ENCODE measurements around the gene BSG. TPM values are rescaled to one million over a fixed set of nuclear protein-coding genes. Genes with fewer than 3 reads are reported as not detected.

Gene BSG
- total and polyA plus RNA-seq, 4 donors, result 80.4 to 367 (median 149) TPM

- peak overlapping the region in 1 of 3 donors; percentile 46 for H3K4me3 ChIP-seq (ENCODE audit: low read depth in 1 of 3, low read length in 3 of 3)
- H3K27me3 ChIP-seq (ENCODE audit: control insufficient read depth in 4 of 4, insufficient read depth in 4 of 4, low read length in 3 of 4), result peaks cover 0 to 15% (median 2%) of the 10 kb centered on the region in 4 donors
- WGBS, result 3% methylated on average over 50 of the region's 50 CpGs
Measured at GRCh38 chr19:590396-590745, 18.0 kb downstream of the BSG start.

DNA sequence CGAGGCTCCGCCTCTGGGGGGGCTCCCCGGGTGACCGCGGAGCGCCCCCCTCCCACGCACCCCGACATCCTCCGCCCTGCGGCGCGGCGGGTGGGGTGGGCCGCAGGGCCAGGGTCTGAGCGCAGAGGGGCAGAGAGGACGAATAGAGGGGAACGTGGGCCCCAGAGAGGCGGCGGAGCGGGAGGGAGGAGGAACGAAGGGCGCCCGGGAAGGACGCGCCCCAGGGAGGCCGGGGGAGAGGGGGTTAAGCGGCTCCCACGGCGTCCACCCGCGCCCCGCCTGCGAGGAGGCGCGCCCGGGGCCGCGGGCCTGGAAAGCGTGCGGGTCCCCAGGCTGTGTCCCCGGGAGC lies 18.3 kb downstream of the BSG start:
- Histone ChIP-seq H3K27me3 (ENCODE audit: control insufficient read depth in 4 of 4, insufficient read depth in 4 of 4, low read length in 3 of 4) (peaks cover 0 to 15% (median 2%) of the 10 kb centered on the region in 4 donors), H3K36me3 (ENCODE audit: control insufficient read depth in 4 of 4, insufficient read depth in 3 of 4, low read depth in 1 of 4, low read length in 3 of 4) (no peaks in the 10 kb centered on the region), H3K9me3 (ENCODE audit: control insufficient read depth in 4 of 4, low read length in 3 of 4) (no peaks in the 10 kb centered on the region), H3K9ac (ENCODE audit: low read depth in 1 of 2, low read length in 2 of 2) (no peak overlapping the region), H3K27ac (ENCODE audit: low read depth in 1 of 2, low read length in 2 of 2) (no peak overlapping the region), H3K4me1 (ENCODE audit: control insufficient read depth in 4 of 4, insufficient read depth in 4 of 4, low read length in 3 of 4) (peaks cover 0 to 7% (median 2%) of the 10 kb centered on the region in 4 donors), H3K4me3 (ENCODE audit: low read depth in 1 of 3, low read length in 3 of 3) (peak overlapping the region in 1 of 3 donors; percentile 6)
- TF ChIP-seq GABPA (IDR thresholded peaks at IDR 0.05 in 1 of 2, conservative IDR thresholded peaks at IDR 0.05 in 1 of 2) (no peak), RAD21 (IDR thresholded peaks at IDR 0.05) (no peak), FOXA1 (IDR thresholded peaks at IDR 0.05) (no peak), YY1 (IDR thresholded peaks at IDR 0.05) (no peak), HNF4G (IDR thresholded peaks at IDR 0.05) (no peak)
- no peak for DNase-seq (ENCODE audit: low spot score)
- 11% methylated on average over 41 of the region's 41 CpGs for WGBS

More at GRCh38 chr19:590396-590745, 18.0 kb downstream of the BSG start:
- TF ChIP-seq RAD21 (IDR thresholded peaks at IDR 0.05) (no peak), NR2F2 (IDR thresholded peaks at IDR 0.05) (no peak), TAF1 (conservative IDR thresholded peaks at IDR 0.05) (no peak), YY1 (IDR thresholded peaks at IDR 0.05) (no peak), HNF4A (conservative IDR thresholded peaks at IDR 0.05) (no peak), HNF4G (IDR thresholded peaks at IDR 0.05) (no peak), RXRA (IDR thresholded peaks at IDR 0.05) (no peak), JUND (IDR thresholded peaks at IDR 0.05) (no peak), SP1 (IDR thresholded peaks at IDR 0.05) (no peak), FOXA1 (IDR thresholded peaks at IDR 0.05) (no peak)
- Histone ChIP-seq H3K4me1 (ENCODE audit: control insufficient read depth in 4 of 4, insufficient read depth in 4 of 4, low read length in 3 of 4) (peaks cover 0 to 7% (median 2%) of the 10 kb centered on the region in 4 donors), H3K9ac (ENCODE audit: low read depth in 1 of 2, low read length in 2 of 2) (no peak overlapping the region), H3K27ac (ENCODE audit: low read depth in 1 of 2, low read length in 2 of 2) (no peak overlapping the region), H3K9me3 (ENCODE audit: control insufficient read depth in 4 of 4, low read length in 3 of 4) (no peaks in the 10 kb centered on the region), H3K36me3 (ENCODE audit: control insufficient read depth in 4 of 4, insufficient read depth in 3 of 4, low read depth in 1 of 4, low read length in 3 of 4) (no peaks in the 10 kb centered on the region)
- DNase-seq (ENCODE audit: low spot score), result no peak

DNA sequence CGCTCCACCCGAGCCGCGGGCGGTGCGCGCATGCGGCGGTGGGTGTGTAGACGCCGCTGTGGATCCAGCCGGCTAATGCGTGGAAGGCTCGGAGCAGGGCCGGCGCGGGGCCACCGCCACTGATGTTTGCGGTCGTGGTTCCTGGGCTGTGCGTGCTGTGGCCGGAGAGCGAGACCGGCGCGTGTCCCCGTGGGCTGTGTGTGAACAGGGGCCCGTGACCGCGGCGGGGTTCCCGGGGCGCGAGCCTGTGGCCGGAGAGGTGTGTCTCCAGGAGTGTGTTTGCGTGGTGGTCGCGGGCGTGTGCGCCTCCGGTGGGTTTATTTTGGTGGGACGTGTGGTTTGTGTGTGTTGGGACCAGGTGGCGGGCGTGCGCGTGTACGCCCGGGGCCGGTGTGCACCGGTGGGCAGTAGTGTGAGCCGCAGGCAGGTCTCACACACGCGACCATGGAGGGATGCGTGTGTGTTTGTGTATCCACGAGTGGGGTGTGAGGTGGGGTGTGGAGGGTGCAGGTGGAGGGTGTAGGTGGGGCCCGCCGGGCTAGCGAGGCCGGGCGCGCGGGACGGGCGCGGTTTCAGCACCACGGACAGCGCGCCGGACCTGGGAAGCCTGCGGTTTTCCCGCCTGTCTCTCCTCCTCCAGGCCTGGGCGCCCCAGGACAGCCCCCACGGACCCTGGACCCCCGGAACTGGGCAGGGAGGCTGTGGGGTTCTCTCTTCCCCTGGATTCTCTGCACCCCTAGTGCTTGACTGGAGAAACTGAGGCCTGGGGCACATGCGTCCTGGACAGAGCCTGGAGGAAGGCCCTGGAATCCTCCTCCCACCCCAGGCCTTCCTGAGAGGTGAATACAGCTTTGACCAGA lies 18.9 kb downstream of the BSG start:
- H3K9ac ChIP-seq (ENCODE audit: low read depth in 1 of 2, low read length in 2 of 2), result no peak overlapping the region
- H3K27me3 ChIP-seq (ENCODE audit: control insufficient read depth in 4 of 4, insufficient read depth in 4 of 4, low read length in 3 of 4), result peaks cover 0 to 15% (median 2%) of the 10 kb centered on the region in 4 donors
- TF ChIP-seq, protein P1, sequence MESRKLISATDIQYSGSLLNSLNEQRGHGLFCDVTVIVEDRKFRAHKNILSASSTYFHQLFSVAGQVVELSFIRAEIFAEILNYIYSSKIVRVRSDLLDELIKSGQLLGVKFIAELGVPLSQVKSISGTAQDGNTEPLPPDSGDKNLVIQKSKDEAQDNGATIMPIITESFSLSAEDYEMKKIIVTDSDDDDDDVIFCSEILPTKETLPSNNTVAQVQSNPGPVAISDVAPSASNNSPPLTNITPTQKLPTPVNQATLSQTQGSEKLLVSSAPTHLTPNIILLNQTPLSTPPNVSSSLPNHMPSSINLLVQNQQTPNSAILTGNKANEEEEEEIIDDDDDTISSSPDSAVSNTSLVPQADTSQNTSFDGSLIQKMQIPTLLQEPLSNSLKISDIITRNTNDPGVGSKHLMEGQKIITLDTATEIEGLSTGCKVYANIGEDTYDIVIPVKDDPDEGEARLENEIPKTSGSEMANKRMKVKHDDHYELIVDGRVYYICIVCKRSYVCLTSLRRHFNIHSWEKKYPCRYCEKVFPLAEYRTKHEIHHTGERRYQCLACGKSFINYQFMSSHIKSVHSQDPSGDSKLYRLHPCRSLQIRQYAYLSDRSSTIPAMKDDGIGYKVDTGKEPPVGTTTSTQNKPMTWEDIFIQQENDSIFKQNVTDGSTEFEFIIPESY (IDR thresholded peaks at IDR 0.05), result no peak
- TF ChIP-seq, protein P2, sequence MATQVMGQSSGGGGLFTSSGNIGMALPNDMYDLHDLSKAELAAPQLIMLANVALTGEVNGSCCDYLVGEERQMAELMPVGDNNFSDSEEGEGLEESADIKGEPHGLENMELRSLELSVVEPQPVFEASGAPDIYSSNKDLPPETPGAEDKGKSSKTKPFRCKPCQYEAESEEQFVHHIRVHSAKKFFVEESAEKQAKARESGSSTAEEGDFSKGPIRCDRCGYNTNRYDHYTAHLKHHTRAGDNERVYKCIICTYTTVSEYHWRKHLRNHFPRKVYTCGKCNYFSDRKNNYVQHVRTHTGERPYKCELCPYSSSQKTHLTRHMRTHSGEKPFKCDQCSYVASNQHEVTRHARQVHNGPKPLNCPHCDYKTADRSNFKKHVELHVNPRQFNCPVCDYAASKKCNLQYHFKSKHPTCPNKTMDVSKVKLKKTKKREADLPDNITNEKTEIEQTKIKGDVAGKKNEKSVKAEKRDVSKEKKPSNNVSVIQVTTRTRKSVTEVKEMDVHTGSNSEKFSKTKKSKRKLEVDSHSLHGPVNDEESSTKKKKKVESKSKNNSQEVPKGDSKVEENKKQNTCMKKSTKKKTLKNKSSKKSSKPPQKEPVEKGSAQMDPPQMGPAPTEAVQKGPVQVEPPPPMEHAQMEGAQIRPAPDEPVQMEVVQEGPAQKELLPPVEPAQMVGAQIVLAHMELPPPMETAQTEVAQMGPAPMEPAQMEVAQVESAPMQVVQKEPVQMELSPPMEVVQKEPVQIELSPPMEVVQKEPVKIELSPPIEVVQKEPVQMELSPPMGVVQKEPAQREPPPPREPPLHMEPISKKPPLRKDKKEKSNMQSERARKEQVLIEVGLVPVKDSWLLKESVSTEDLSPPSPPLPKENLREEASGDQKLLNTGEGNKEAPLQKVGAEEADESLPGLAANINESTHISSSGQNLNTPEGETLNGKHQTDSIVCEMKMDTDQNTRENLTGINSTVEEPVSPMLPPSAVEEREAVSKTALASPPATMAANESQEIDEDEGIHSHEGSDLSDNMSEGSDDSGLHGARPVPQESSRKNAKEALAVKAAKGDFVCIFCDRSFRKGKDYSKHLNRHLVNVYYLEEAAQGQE (IDR thresholded peaks at IDR 0.05), result peak; percentile 99
- TF ChIP-seq NR2F2 (IDR thresholded peaks at IDR 0.05), result no peak
- peaks cover 0 to 7% (median 2%) of the 10 kb centered on the region in 4 donors for H3K4me1 ChIP-seq (ENCODE audit: control insufficient read depth in 4 of 4, insufficient read depth in 4 of 4, low read length in 3 of 4)
- H3K9me3 ChIP-seq (ENCODE audit: control insufficient read depth in 4 of 4, low read length in 3 of 4), result no peaks in the 10 kb centered on the region
- H3K4me3 ChIP-seq (ENCODE audit: low read depth in 1 of 3, low read length in 3 of 3), result peak overlapping the region in 1 of 3 donors; percentile 6
- H3K36me3 ChIP-seq (ENCODE audit: control insufficient read depth in 4 of 4, insufficient read depth in 3 of 4, low read depth in 1 of 4, low read length in 3 of 4), result no peaks in the 10 kb centered on the region
- DNase-seq (ENCODE audit: low spot score), result peak; percentile 63
- 38% methylated on average over 75 of the region's 75 CpGs for WGBS
- H3K27ac ChIP-seq (ENCODE audit: low read depth in 1 of 2, low read length in 2 of 2), result no peak overlapping the region
